ENCODE measurements around the gene MATR3. TPM values are rescaled to one million over a fixed set of nuclear protein-coding genes. Genes with fewer than 3 reads are reported as not detected.

MATR3 gene
- total and polyA plus RNA-seq, 2 experiments from 2014 or later, result 293 to 344 TPM

- no peaks in the 10 kb centered on the region for H3K36me3 ChIP-seq
- peak overlapping the region; percentile 57 for H3K27ac ChIP-seq
- H3K4me1 ChIP-seq (ENCODE audit: low read depth), result peaks cover 56% of the 10 kb centered on the region
Measured at GRCh38 chr5:139273322-139273571, 20.3 kb upstream of the MATR3 start.

GRCh38 chr5:139273572-139274289, 19.8 kb upstream of the MATR3 start:
- Histone ChIP-seq H3K36me3 (peaks cover 2% of the 10 kb centered on the region), H3K4me3 (peak overlapping the region; percentile 35), H3K4me1 (ENCODE audit: low read depth) (peaks cover 51% of the 10 kb centered on the region), H3K9me3 (ENCODE audit: low read depth) (no peaks in the 10 kb centered on the region), H3K27ac (peak overlapping the region; percentile 57), H3K27me3 (no peaks in the 10 kb centered on the region)
- TF ChIP-seq CTCF (IDR thresholded peaks at IDR 0.05; ENCODE audit: low read depth, low read length), result no peak
- DNase-seq (ENCODE audit: low read depth in 1 of 2, low spot score in 1 of 2), result peak; percentile 91 to 92

More at GRCh38 chr5:139273322-139273571, 20.3 kb upstream of the MATR3 start:
- no peak for TF ChIP-seq CTCF (IDR thresholded peaks at IDR 0.05; ENCODE audit: low read depth, low read length)
- DNase-seq (ENCODE audit: low read depth in 1 of 2, low spot score in 1 of 2), result peak in 1 of 2 donors; percentile 58
- Histone ChIP-seq H3K9me3 (ENCODE audit: low read depth) (no peaks in the 10 kb centered on the region), H3K4me3 (peak overlapping the region; percentile 35), H3K27me3 (no peaks in the 10 kb centered on the region)

GRCh38 chr5:139275536-139275935, 18.0 kb upstream of the MATR3 start:
- Histone ChIP-seq H3K27ac (peak overlapping the region; percentile 35), H3K27me3 (no peaks in the 10 kb centered on the region), H3K36me3 (peaks cover 16% of the 10 kb centered on the region), H3K9me3 (ENCODE audit: low read depth) (no peaks in the 10 kb centered on the region), H3K4me1 (ENCODE audit: low read depth) (peaks cover 49% of the 10 kb centered on the region), H3K4me3 (peak overlapping the region; percentile 2)
- no peak for TF ChIP-seq CTCF (IDR thresholded peaks at IDR 0.05; ENCODE audit: low read depth, low read length)
- no peak for DNase-seq (ENCODE audit: low read depth in 1 of 2, low spot score in 1 of 2)

- H3K27ac ChIP-seq, result peak overlapping the region; percentile 35
- DNase-seq (ENCODE audit: low read depth in 1 of 2, low spot score in 1 of 2), result no peak
- no peak for TF ChIP-seq CTCF (IDR thresholded peaks at IDR 0.05; ENCODE audit: low read depth, low read length)
- no peaks in the 10 kb centered on the region for H3K9me3 ChIP-seq (ENCODE audit: low read depth)
- peaks cover 16% of the 10 kb centered on the region for H3K36me3 ChIP-seq
- H3K4me1 ChIP-seq (ENCODE audit: low read depth), result peaks cover 49% of the 10 kb centered on the region
- no peaks in the 10 kb centered on the region for H3K27me3 ChIP-seq
- peak overlapping the region; percentile 2 for H3K4me3 ChIP-seq
Measured at GRCh38 chr5:139275956-139276355, 17.6 kb upstream of the MATR3 start.

GRCh38 chr5:139276426-139276825, 17.1 kb upstream of the MATR3 start:
- peaks cover 16% of the 10 kb centered on the region for H3K36me3 ChIP-seq
- H3K27me3 ChIP-seq, result no peaks in the 10 kb centered on the region
- no peak for DNase-seq (ENCODE audit: low read depth in 1 of 2, low spot score in 1 of 2)
- H3K9me3 ChIP-seq (ENCODE audit: low read depth), result no peaks in the 10 kb centered on the region
- H3K4me1 ChIP-seq (ENCODE audit: low read depth), result peaks cover 50% of the 10 kb centered on the region
- no peak for TF ChIP-seq CTCF (IDR thresholded peaks at IDR 0.05; ENCODE audit: low read depth, low read length)
- peak overlapping the region; percentile 35 for H3K27ac ChIP-seq
- H3K4me3 ChIP-seq, result peak overlapping the region; percentile 2

Data from cardiac muscle cell (in vitro differentiated cells and primary cell).